ENCODE data around the gene TRMT10A. TPM values are rescaled to one million over a fixed set of nuclear protein-coding genes. Genes with fewer than 3 reads are reported as not detected.

TRMT10A gene
- total and polyA plus RNA-seq, 2 donors (not counting 1 experiment from before 2014, with no cell fraction given) = 6.0 to 11.1 TPM

DNA sequence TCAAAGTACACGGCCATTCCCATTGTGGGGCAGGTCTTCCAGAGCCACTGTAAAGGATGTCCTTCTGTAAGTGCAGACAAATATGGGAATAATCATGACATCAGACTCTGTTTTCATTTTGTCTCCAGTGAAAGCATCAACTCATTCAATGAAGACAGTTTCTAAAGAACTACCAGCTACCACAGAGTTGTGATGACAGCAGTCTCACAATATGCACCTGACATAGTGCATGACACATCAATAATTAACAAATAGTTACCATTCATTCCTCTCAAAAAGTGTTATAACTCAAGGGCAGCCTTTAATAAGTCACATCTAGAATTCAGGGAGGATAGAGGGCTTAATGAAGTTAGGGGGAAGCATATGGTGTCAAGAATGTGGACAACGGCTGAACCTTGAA, 31.0 kb upstream of the TRMT10A start:
- DNase-seq (ENCODE audit: low read depth in 2 of 2) = no peak
- H3K9me3 ChIP-seq (ENCODE audit: control insufficient read depth, insufficient read depth, low read depth, low read length) = no peaks in the 10 kb centered on the region
- H3K27ac ChIP-seq (ENCODE audit: insufficient read depth, low read length) = no peak overlapping the region
- no peaks in the 10 kb centered on the region for H4K20me1 ChIP-seq (ENCODE audit: control insufficient read depth, extremely low read depth, insufficient read depth, low read length)
- H3K4me2 ChIP-seq (ENCODE audit: extremely low read depth, insufficient read depth, low read length) = no peak overlapping the region
- no peaks in the 10 kb centered on the region for H3K36me3 ChIP-seq (ENCODE audit: control insufficient read depth, insufficient read depth, low read length)
- H3K27me3 ChIP-seq (ENCODE audit: control insufficient read depth, insufficient read depth, low read length) = no peaks in the 10 kb centered on the region
- no peaks in the 10 kb centered on the region for H3K79me2 ChIP-seq (ENCODE audit: control insufficient read depth, insufficient read depth, low read length)
- H3K4me3 ChIP-seq (replicated peaks in 1 of 4; ENCODE audit: control extremely low read depth in 1 of 4, insufficient read depth in 1 of 4, low read depth in 3 of 4, low read length in 4 of 4) = no peak overlapping the region
- no peak for TF ChIP-seq EZH2 (IDR thresholded peaks at IDR 0.05; ENCODE audit: low read length, missing control alignments)
- TF ChIP-seq, protein P1, sequence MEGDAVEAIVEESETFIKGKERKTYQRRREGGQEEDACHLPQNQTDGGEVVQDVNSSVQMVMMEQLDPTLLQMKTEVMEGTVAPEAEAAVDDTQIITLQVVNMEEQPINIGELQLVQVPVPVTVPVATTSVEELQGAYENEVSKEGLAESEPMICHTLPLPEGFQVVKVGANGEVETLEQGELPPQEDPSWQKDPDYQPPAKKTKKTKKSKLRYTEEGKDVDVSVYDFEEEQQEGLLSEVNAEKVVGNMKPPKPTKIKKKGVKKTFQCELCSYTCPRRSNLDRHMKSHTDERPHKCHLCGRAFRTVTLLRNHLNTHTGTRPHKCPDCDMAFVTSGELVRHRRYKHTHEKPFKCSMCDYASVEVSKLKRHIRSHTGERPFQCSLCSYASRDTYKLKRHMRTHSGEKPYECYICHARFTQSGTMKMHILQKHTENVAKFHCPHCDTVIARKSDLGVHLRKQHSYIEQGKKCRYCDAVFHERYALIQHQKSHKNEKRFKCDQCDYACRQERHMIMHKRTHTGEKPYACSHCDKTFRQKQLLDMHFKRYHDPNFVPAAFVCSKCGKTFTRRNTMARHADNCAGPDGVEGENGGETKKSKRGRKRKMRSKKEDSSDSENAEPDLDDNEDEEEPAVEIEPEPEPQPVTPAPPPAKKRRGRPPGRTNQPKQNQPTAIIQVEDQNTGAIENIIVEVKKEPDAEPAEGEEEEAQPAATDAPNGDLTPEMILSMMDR (conservative IDR thresholded peaks at IDR 0.05 in 1 of 2, IDR thresholded peaks at IDR 0.05 in 1 of 2; ENCODE audit: low read depth in 1 of 2, low read length in 2 of 2) = no peak
- H3K9ac ChIP-seq (ENCODE audit: insufficient read depth, low read length) = no peak overlapping the region
- no peak overlapping the region for H2AFZ ChIP-seq (ENCODE audit: low read length)
- no peaks in the 10 kb centered on the region for H3K4me1 ChIP-seq (ENCODE audit: control insufficient read depth, extremely low read depth, insufficient read depth, low read length)

DNA sequence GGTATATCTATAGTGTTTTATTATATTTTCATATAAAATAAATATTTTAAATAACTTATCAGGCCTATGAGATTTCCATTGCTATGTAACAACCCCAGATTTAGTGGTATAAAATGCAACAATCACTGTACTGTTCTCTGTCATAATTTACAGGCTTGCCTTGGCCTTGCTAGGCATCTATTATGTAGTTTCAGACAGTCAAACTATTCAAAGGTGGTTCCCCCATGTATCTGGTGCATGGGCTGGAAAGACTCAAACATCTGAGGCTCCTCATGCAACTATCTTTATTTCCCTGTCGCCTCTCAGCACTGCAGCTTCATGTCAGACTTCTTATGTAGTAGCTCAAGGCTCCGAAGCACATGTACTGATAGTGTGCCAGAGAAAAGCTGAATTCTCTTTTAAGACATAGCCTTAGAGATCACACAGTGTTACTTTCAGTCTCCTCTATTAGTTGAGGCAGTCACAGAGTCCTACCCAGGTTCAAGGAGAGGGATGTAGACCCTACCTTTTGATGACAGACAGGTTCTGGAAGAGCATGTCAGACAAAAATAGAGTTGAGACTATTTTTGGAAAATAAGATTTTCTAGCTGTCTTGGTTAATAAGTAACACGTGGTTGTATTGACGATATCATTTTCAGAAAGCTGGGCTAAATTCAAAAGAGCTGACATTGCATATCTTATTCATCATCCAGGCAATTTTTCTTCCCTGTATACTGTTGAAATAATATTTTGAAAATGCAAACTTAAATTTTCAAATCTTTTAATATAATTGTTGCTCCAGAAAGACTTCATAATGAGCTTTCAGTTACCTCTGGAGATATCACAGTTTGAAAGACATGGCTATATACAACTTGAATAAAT, 30.2 kb upstream of the TRMT10A start:
- DNase-seq (ENCODE audit: low read depth in 2 of 2) = no peak
- TF ChIP-seq EZH2 (IDR thresholded peaks at IDR 0.05; ENCODE audit: low read length, missing control alignments) = no peak
- TF ChIP-seq, protein P1 (conservative IDR thresholded peaks at IDR 0.05 in 1 of 2, IDR thresholded peaks at IDR 0.05 in 1 of 2; ENCODE audit: low read depth in 1 of 2, low read length in 2 of 2) = no peak
- no peak overlapping the region for H3K4me2 ChIP-seq (ENCODE audit: extremely low read depth, insufficient read depth, low read length)
- no peak overlapping the region for H2AFZ ChIP-seq (ENCODE audit: low read length)
- H3K9me3 ChIP-seq (ENCODE audit: control insufficient read depth, insufficient read depth, low read depth, low read length) = no peaks in the 10 kb centered on the region
- no peaks in the 10 kb centered on the region for H3K79me2 ChIP-seq (ENCODE audit: control insufficient read depth, insufficient read depth, low read length)
- no peaks in the 10 kb centered on the region for H3K27me3 ChIP-seq (ENCODE audit: control insufficient read depth, insufficient read depth, low read length)
- no peaks in the 10 kb centered on the region for H4K20me1 ChIP-seq (ENCODE audit: control insufficient read depth, extremely low read depth, insufficient read depth, low read length)
- no peak overlapping the region for H3K9ac ChIP-seq (ENCODE audit: insufficient read depth, low read length)
- no peaks in the 10 kb centered on the region for H3K36me3 ChIP-seq (ENCODE audit: control insufficient read depth, insufficient read depth, low read length)
- H3K27ac ChIP-seq (ENCODE audit: insufficient read depth, low read length) = no peak overlapping the region
- H3K4me3 ChIP-seq (replicated peaks in 1 of 4; ENCODE audit: control extremely low read depth in 1 of 4, insufficient read depth in 1 of 4, low read depth in 3 of 4, low read length in 4 of 4) = no peak overlapping the region
- H3K4me1 ChIP-seq (ENCODE audit: control insufficient read depth, extremely low read depth, insufficient read depth, low read length) = no peaks in the 10 kb centered on the region

DNA sequence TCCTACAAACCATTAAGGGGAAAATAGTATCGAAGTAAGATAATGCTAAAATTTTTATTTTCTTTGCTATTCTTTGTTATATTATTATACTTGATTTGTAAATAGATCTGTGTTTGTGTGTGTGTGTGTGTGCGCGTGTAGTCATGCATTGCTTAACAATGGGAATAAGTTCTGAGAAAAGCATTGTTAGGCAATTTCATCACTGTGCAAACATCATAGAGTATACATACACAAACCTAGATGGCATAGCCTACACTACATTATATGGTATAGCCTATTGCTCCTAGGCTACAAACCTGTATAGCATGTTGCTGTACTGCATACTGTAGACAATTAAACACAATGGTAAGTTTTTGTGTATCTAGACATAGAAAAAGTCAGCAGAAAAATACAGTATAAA, 27.9 kb upstream of the TRMT10A start:
- no peaks in the 10 kb centered on the region for H3K9me3 ChIP-seq (ENCODE audit: control insufficient read depth, insufficient read depth, low read depth, low read length)
- no peak overlapping the region for H3K4me3 ChIP-seq (replicated peaks in 1 of 4; ENCODE audit: control extremely low read depth in 1 of 4, insufficient read depth in 1 of 4, low read depth in 3 of 4, low read length in 4 of 4)
- H3K27ac ChIP-seq (ENCODE audit: insufficient read depth, low read length) = no peak overlapping the region
- no peaks in the 10 kb centered on the region for H3K27me3 ChIP-seq (ENCODE audit: control insufficient read depth, insufficient read depth, low read length)
- no peak for DNase-seq (ENCODE audit: low read depth in 2 of 2)
- no peak overlapping the region for H2AFZ ChIP-seq (ENCODE audit: low read length)
- no peaks in the 10 kb centered on the region for H3K36me3 ChIP-seq (ENCODE audit: control insufficient read depth, insufficient read depth, low read length)
- H3K79me2 ChIP-seq (ENCODE audit: control insufficient read depth, insufficient read depth, low read length) = no peaks in the 10 kb centered on the region
- H3K4me1 ChIP-seq (ENCODE audit: control insufficient read depth, extremely low read depth, insufficient read depth, low read length) = no peaks in the 10 kb centered on the region
- no peaks in the 10 kb centered on the region for H4K20me1 ChIP-seq (ENCODE audit: control insufficient read depth, extremely low read depth, insufficient read depth, low read length)
- H3K9ac ChIP-seq (ENCODE audit: insufficient read depth, low read length) = no peak overlapping the region
- H3K4me2 ChIP-seq (ENCODE audit: extremely low read depth, insufficient read depth, low read length) = no peak overlapping the region
- TF ChIP-seq EZH2 (IDR thresholded peaks at IDR 0.05; ENCODE audit: low read length, missing control alignments) = no peak
- TF ChIP-seq, protein P1 (conservative IDR thresholded peaks at IDR 0.05 in 1 of 2, IDR thresholded peaks at IDR 0.05 in 1 of 2; ENCODE audit: low read depth in 1 of 2, low read length in 2 of 2) = no peak

All from fibroblast of lung (primary cell).